Liver (tissue), 9 donors: ENCODE results near the gene IL17B. TPM values are rescaled to one million over a fixed set of nuclear protein-coding genes. Genes with fewer than 3 reads are reported as not detected.
A peak's percentile ranks its signal among the peaks of the same experiment; 100 is the strongest.

Experiments used
- DNase-seq: peaks from one replicate; pipeline ENCODE4 v3.0.0-alpha.2; 2017; ENCODE audit warnings: low spot score
- H3K27ac ChIP-seq, 2 donors: one replicate each; pipeline ENCODE4 v1.7.0; 2013; ENCODE audit warnings: inconsistent platforms in 2 of 2, low read length in 2 of 2, control low read depth in 1 of 2, low read depth in 1 of 2, mild to moderate bottlenecking in 1 of 2
- H3K27me3 ChIP-seq, 4 donors: one replicate each; pipeline versions ENCODE4 v1.6.1 to v1.7.0; 2013; ENCODE audit warnings: low read length in 3 of 4, inconsistent platforms in 1 of 4, mild to moderate bottlenecking in 1 of 4, moderate library complexity in 1 of 4; ENCODE audit not compliant: control insufficient read depth in 4 of 4, insufficient read depth in 4 of 4
- H3K36me3 ChIP-seq, 4 donors: one replicate each; pipeline versions ENCODE4 v1.6.1 to v1.7.0; 2013; ENCODE audit warnings: low read length in 3 of 4, mild to moderate bottlenecking in 3 of 4, low read depth in 1 of 4, moderate library complexity in 1 of 4; ENCODE audit not compliant: control insufficient read depth in 4 of 4, insufficient read depth in 3 of 4
- H3K4me1 ChIP-seq, 4 donors: one replicate each; pipeline versions ENCODE4 v1.6.1 to v1.7.0; 2013; ENCODE audit warnings: low read length in 3 of 4, mild to moderate bottlenecking in 3 of 4, moderate library complexity in 1 of 4; ENCODE audit not compliant: control insufficient read depth in 4 of 4, insufficient read depth in 4 of 4
- H3K4me3 ChIP-seq, 3 donors: one replicate each; pipeline versions ENCODE4 v1.6.1 to v1.7.0; 2013; ENCODE audit warnings: low read length in 3 of 3, control low read depth in 1 of 3, low read depth in 1 of 3, mild to moderate bottlenecking in 1 of 3
- H3K9ac ChIP-seq, 2 donors: one replicate each; pipeline ENCODE4 v1.7.0; 2013; ENCODE audit warnings: low read length in 2 of 2, mild to moderate bottlenecking in 2 of 2, moderate library complexity in 2 of 2, control low read depth in 1 of 2, low read depth in 1 of 2
- H3K9me3 ChIP-seq, 4 donors: one replicate each; pipeline versions ENCODE4 v1.6.1 to v1.7.0; 2013; ENCODE audit warnings: low read length in 3 of 4; ENCODE audit not compliant: control insufficient read depth in 4 of 4
- FOXA2 ChIP-seq: IDR thresholded peaks from 2 replicates; pipeline ENCODE4 v1.6.1; 2016; ENCODE audit warnings: antibody characterized with exemption
- GABPA ChIP-seq, 2 donors: IDR thresholded peaks in 1 of 2; conservative IDR thresholded peaks in 1 of 2; 2 replicates each; pipeline ENCODE4 v1.6.1; 2016; ENCODE audit warnings: antibody characterized with exemption in 2 of 2, mild to moderate bottlenecking in 1 of 2, moderate library complexity in 1 of 2
- HNF4A ChIP-seq, 2 donors: conservative IDR thresholded peaks; 2 replicates each; pipeline ENCODE4 v1.6.1; 2016; ENCODE audit warnings: antibody characterized with exemption in 2 of 2, mild to moderate bottlenecking in 2 of 2
- HNF4G ChIP-seq: IDR thresholded peaks from 2 replicates; pipeline ENCODE4 v1.6.1; 2016; ENCODE audit warnings: antibody characterized with exemption
- JUND ChIP-seq, 2 donors: IDR thresholded peaks; 2 replicates each; pipeline ENCODE4 v1.6.1; 2016; ENCODE audit warnings: antibody characterized with exemption in 2 of 2
- NR2F2 ChIP-seq: IDR thresholded peaks from 2 replicates; pipeline ENCODE4 v1.6.1; 2016; ENCODE audit warnings: antibody characterized with exemption
- RAD21 ChIP-seq, 2 donors: IDR thresholded peaks; 2 replicates each; pipeline ENCODE4 v1.6.1; 2016; ENCODE audit warnings: antibody characterized with exemption in 2 of 2, mild to moderate bottlenecking in 2 of 2
- SP1 ChIP-seq: IDR thresholded peaks from 2 replicates; pipeline ENCODE4 v1.6.1; 2018; ENCODE audit warnings: antibody characterized with exemption, mild to moderate bottlenecking
- TAF1 ChIP-seq: conservative IDR thresholded peaks from 2 replicates; pipeline ENCODE4 v1.6.1; 2016; ENCODE audit warnings: antibody characterized with exemption, mild to moderate bottlenecking
- YY1 ChIP-seq: IDR thresholded peaks from 2 replicates; pipeline ENCODE4 v1.6.1; 2016; ENCODE audit warnings: antibody characterized with exemption, mild to moderate bottlenecking
- WGBS: extraction: QIAGEN DNeasy Blood & Tissue Kit; methylation state at CpG from one replicate; pipeline ENCODE4 v1.1.7; 2013; 5-methylcytosine and 5-hydroxymethylcytosine counted together
- polyA plus RNA-seq, 2 donors: library from polyadenylated mRNA; stranded (reverse) in 1 of 2; unstranded in 1 of 2; fragments of 200-250 nt in 1 of 2; fragments of >200 nt in 1 of 2; fragmentation: Nextera tagmentation in 1 of 2; extraction: Ambion mirVana in 1 of 2; gene quantifications; one replicate each; pipeline versions ENCODE4 v1.2.1 to v1.2.3, GENCODE V29; 2013 to 2015
- total RNA-seq, 2 donors: library from RNA; depleted of rRNA; stranded (reverse); fragments of >200 nt; gene quantifications; one replicate each; pipeline ENCODE4 v1.2.3, GENCODE V29; 2014
- TF ChIP-seq, protein P1 (sequence below): IDR thresholded peaks from 2 replicates; pipeline ENCODE4 v1.6.1; 2016; ENCODE audit warnings: antibody characterized with exemption
- TF ChIP-seq, protein P2 (sequence below): IDR thresholded peaks from 2 replicates; pipeline ENCODE4 v1.6.1; 2016; ENCODE audit warnings: antibody characterized with exemption, mild to moderate bottlenecking
- TF ChIP-seq, protein P3 (sequence below): fragments of 150-350 bp; IDR thresholded peaks from 2 replicates; pipeline ENCODE4 v1.5.1; 2017; ENCODE audit warnings: improper control_type of control experiment, low read depth, low read length; ENCODE audit not compliant: missing input control
- TF ChIP-seq, protein P4 (sequence below): IDR thresholded peaks from 2 replicates; pipeline ENCODE4 v1.6.1; 2016; ENCODE audit warnings: antibody characterized with exemption
- donor health status: healthy.
- donor health status: healthy.
- donor health status: healthy.
- donor health status: healthy.
- donor health status: healthy.

The IL17B gene
- total and polyA plus RNA-seq, 4 donors: not detected

DNA sequence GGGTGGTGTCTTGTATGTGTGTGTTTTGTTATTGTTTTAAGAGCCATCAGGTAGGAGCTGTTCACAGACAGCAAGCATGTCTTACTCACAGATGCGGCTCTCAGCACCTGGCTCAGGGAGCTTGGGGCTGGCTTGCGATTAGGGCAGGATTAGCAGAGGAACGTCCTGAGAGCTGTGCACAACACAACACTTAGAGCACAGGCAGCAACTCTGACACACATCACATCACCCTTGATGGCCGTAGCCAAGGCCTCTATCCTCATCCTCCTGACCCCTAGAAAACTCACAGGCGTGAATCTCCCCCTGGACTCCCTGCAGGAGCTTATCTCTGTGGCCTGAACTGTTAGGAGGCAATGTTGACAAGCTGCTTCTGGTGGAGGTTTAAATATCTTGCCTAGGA, 7.1 kb upstream of the IL17B start:
- Histone ChIP-seq H3K36me3 (no peaks in the 10 kb centered on the region), H3K4me1 (peaks cover 0 to 6% (median 0%) of the 10 kb centered on the region in 4 donors), H3K9ac (no peak overlapping the region), H3K9me3 (no peaks in the 10 kb centered on the region), H3K27me3 (no peaks in the 10 kb centered on the region), H3K27ac (peak overlapping the region; percentile 11 to 19), H3K4me3 (no peak overlapping the region)
- no peak for TF ChIP-seq JUND (IDR thresholded peaks at IDR 0.05)
- no peak for TF ChIP-seq SP1
- TF ChIP-seq HNF4G: no peak
- no peak for TF ChIP-seq NR2F2
- TF ChIP-seq TAF1: no peak
- TF ChIP-seq FOXA2: no peak
- TF ChIP-seq, protein P1, sequence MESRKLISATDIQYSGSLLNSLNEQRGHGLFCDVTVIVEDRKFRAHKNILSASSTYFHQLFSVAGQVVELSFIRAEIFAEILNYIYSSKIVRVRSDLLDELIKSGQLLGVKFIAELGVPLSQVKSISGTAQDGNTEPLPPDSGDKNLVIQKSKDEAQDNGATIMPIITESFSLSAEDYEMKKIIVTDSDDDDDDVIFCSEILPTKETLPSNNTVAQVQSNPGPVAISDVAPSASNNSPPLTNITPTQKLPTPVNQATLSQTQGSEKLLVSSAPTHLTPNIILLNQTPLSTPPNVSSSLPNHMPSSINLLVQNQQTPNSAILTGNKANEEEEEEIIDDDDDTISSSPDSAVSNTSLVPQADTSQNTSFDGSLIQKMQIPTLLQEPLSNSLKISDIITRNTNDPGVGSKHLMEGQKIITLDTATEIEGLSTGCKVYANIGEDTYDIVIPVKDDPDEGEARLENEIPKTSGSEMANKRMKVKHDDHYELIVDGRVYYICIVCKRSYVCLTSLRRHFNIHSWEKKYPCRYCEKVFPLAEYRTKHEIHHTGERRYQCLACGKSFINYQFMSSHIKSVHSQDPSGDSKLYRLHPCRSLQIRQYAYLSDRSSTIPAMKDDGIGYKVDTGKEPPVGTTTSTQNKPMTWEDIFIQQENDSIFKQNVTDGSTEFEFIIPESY: no peak
- TF ChIP-seq, protein P2, sequence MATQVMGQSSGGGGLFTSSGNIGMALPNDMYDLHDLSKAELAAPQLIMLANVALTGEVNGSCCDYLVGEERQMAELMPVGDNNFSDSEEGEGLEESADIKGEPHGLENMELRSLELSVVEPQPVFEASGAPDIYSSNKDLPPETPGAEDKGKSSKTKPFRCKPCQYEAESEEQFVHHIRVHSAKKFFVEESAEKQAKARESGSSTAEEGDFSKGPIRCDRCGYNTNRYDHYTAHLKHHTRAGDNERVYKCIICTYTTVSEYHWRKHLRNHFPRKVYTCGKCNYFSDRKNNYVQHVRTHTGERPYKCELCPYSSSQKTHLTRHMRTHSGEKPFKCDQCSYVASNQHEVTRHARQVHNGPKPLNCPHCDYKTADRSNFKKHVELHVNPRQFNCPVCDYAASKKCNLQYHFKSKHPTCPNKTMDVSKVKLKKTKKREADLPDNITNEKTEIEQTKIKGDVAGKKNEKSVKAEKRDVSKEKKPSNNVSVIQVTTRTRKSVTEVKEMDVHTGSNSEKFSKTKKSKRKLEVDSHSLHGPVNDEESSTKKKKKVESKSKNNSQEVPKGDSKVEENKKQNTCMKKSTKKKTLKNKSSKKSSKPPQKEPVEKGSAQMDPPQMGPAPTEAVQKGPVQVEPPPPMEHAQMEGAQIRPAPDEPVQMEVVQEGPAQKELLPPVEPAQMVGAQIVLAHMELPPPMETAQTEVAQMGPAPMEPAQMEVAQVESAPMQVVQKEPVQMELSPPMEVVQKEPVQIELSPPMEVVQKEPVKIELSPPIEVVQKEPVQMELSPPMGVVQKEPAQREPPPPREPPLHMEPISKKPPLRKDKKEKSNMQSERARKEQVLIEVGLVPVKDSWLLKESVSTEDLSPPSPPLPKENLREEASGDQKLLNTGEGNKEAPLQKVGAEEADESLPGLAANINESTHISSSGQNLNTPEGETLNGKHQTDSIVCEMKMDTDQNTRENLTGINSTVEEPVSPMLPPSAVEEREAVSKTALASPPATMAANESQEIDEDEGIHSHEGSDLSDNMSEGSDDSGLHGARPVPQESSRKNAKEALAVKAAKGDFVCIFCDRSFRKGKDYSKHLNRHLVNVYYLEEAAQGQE: no peak
- TF ChIP-seq, protein P3, sequence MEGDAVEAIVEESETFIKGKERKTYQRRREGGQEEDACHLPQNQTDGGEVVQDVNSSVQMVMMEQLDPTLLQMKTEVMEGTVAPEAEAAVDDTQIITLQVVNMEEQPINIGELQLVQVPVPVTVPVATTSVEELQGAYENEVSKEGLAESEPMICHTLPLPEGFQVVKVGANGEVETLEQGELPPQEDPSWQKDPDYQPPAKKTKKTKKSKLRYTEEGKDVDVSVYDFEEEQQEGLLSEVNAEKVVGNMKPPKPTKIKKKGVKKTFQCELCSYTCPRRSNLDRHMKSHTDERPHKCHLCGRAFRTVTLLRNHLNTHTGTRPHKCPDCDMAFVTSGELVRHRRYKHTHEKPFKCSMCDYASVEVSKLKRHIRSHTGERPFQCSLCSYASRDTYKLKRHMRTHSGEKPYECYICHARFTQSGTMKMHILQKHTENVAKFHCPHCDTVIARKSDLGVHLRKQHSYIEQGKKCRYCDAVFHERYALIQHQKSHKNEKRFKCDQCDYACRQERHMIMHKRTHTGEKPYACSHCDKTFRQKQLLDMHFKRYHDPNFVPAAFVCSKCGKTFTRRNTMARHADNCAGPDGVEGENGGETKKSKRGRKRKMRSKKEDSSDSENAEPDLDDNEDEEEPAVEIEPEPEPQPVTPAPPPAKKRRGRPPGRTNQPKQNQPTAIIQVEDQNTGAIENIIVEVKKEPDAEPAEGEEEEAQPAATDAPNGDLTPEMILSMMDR: no peak
- TF ChIP-seq GABPA (IDR thresholded peaks at IDR 0.05 in 1 of 2, conservative IDR thresholded peaks at IDR 0.05 in 1 of 2): no peak
- TF ChIP-seq YY1: no peak
- TF ChIP-seq, protein P4, sequence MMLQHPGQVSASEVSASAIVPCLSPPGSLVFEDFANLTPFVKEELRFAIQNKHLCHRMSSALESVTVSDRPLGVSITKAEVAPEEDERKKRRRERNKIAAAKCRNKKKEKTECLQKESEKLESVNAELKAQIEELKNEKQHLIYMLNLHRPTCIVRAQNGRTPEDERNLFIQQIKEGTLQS: no peak
- no peak for TF ChIP-seq HNF4A (conservative IDR thresholded peaks at IDR 0.05)
- DNase-seq: no peak
- 87% methylated on average over 5 of the region's 5 CpGs for WGBS

DNA sequence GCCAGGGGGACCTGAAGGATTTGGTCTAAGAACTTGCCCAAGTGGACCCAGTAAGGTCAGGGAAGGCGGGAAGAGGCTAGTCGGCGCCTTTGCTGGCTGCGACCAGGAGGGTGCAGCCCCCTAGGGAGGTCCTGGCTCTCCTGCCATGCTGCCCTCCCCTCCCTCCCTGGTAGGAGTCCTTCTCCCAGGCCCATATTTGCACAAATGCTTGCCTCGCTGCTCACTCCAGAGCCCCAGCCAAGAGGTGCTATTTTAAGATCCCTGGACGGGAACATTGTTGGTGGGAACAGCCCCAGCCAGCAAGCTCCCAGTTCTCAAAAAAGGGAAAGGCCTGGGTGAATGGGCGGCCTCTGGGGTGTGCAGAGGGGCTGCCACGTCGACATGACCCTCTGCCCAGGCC, 4.3 kb upstream of the IL17B start:
- Histone ChIP-seq H3K27me3 (no peaks in the 10 kb centered on the region), H3K9me3 (no peaks in the 10 kb centered on the region), H3K9ac (no peak overlapping the region), H3K36me3 (no peaks in the 10 kb centered on the region), H3K4me1 (peaks cover 0 to 6% (median 0%) of the 10 kb centered on the region in 4 donors), H3K4me3 (no peak overlapping the region), H3K27ac (peak overlapping the region; percentile 25 to 58)
- DNase-seq: no peak
- 82% methylated on average over 9 of the region's 9 CpGs for WGBS
- TF ChIP-seq SP1: peak; percentile 31
- peak in 1 of 2 donors; percentile 11 for TF ChIP-seq RAD21 (IDR thresholded peaks at IDR 0.05)
- TF ChIP-seq, protein P4: no peak
- peak; percentile 33 for TF ChIP-seq NR2F2
- no peak for TF ChIP-seq YY1
